ENCODE results near the gene AP3B1. TPM values are rescaled to one million over a fixed set of nuclear protein-coding genes. Genes with fewer than 3 reads are reported as not detected.

The AP3B1 gene
- polyA plus RNA-seq, 1 of the 3 experiments (the other 2 are of a cell fraction), result 18.0 TPM

DNA sequence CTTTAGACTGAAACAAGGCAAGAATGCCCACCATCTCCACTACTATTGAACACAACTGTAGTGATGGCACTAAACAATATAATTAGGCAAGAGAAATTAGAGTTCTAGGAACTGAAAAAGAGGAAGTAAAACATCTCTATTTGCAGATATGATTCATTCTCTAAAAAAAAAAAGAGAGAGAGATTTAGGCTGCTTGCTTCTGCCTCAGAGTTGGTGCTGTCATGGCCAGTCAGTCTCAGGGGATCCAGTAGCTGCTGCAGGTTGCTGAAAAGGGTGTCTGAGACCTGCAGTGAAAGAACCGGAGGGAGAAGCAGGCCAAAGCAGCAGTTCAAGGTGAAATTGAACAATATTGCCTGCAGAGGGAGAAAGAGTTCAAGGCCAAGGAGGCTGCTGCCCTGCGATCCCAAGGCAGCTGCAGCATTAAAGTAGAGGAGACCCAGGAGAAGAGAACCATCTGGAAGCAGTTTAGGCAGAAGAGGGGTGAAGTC, 72.5 kb downstream of the AP3B1 start:
- WGBS (ENCODE audit: low lambda C conversion rate), result 86% methylated on average over 2 of the region's 2 CpGs
- Histone ChIP-seq H3K9me2 (no peaks in the 10 kb centered on the region), H3K9me3 (no peaks in the 10 kb centered on the region), H3K4me3 (ENCODE audit: low read depth in 2 of 2, low read length in 1 of 2) (no peak overlapping the region; a peak in 1 of 4 replicates), H3F3A (replicated peaks; ENCODE audit: insufficient read depth) (peaks cover 15% of the 10 kb centered on the region), H3K36me3 (replicated peaks in 1 of 2; ENCODE audit: control insufficient read depth in 1 of 2, insufficient read depth in 2 of 2, low read length in 1 of 2) (peaks cover 39 to 77% of the 10 kb centered on the region in 2 experiments), H3K27ac (ENCODE audit: low read depth in 2 of 2, low read length in 1 of 2) (no peak overlapping the region), H3K4me1 (ENCODE audit: control insufficient read depth in 1 of 2, insufficient read depth in 2 of 2, low read depth in 1 of 2, low read length in 1 of 2) (no peaks in the 10 kb centered on the region; a peak in 1 of 4 replicates), H2AFZ (ENCODE audit: low read depth) (no peak overlapping the region), H3K9ac (no peak overlapping the region), H3K79me2 (ENCODE audit: insufficient read depth) (peaks cover 19% of the 10 kb centered on the region), H3K4me2 (no peak overlapping the region), H4K20me1 (ENCODE audit: insufficient read depth) (no peaks in the 10 kb centered on the region), H3K27me3 (ENCODE audit: insufficient read depth) (no peaks in the 10 kb centered on the region)
- ChIA-PET POLR2A (no interaction called here), CTCF (no interaction called here)
- TF ChIP-seq EP300 (IDR thresholded peaks at IDR 0.05; ENCODE audit: borderline replicate concordance in 1 of 2, low read depth in 1 of 2, low read length in 1 of 2), result no peak
- TF ChIP-seq RCOR1 (IDR thresholded peaks at IDR 0.05; ENCODE audit: low read length), result no peak
- TF ChIP-seq CHD2 (IDR thresholded peaks at IDR 0.05; ENCODE audit: low read length, partially characterized antibody), result no peak
- TF ChIP-seq SMC3 (IDR thresholded peaks at IDR 0.05; ENCODE audit: low read depth, low read length), result no peak
- TF ChIP-seq YY1 (IDR thresholded peaks at IDR 0.05; ENCODE audit: low read depth), result no peak
- no peak for TF ChIP-seq JUND (IDR thresholded peaks at IDR 0.05)
- TF ChIP-seq TCF12 (IDR thresholded peaks at IDR 0.05), result no peak
- TF ChIP-seq, protein P1, sequence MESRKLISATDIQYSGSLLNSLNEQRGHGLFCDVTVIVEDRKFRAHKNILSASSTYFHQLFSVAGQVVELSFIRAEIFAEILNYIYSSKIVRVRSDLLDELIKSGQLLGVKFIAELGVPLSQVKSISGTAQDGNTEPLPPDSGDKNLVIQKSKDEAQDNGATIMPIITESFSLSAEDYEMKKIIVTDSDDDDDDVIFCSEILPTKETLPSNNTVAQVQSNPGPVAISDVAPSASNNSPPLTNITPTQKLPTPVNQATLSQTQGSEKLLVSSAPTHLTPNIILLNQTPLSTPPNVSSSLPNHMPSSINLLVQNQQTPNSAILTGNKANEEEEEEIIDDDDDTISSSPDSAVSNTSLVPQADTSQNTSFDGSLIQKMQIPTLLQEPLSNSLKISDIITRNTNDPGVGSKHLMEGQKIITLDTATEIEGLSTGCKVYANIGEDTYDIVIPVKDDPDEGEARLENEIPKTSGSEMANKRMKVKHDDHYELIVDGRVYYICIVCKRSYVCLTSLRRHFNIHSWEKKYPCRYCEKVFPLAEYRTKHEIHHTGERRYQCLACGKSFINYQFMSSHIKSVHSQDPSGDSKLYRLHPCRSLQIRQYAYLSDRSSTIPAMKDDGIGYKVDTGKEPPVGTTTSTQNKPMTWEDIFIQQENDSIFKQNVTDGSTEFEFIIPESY (IDR thresholded peaks at IDR 0.05; ENCODE audit: borderline replicate concordance, low read depth), result no peak
- TF ChIP-seq, protein P2, sequence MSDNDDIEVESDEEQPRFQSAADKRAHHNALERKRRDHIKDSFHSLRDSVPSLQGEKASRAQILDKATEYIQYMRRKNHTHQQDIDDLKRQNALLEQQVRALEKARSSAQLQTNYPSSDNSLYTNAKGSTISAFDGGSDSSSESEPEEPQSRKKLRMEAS (IDR thresholded peaks at IDR 0.05; ENCODE audit: low read depth), result no peak
- no peak for TF ChIP-seq RXRA (IDR thresholded peaks at IDR 0.05; ENCODE audit: borderline replicate concordance, low read depth)
- no peak for TF ChIP-seq FOXM1 (IDR thresholded peaks at IDR 0.05; ENCODE audit: low read depth)
- no peak for TF ChIP-seq POLR2AphosphoS5 (IDR thresholded peaks at IDR 0.05; ENCODE audit: low read depth, low read length)
- TF ChIP-seq FOSL2 (IDR thresholded peaks at IDR 0.05; ENCODE audit: borderline replicate concordance, low read depth), result no peak
- TF ChIP-seq, protein P3, sequence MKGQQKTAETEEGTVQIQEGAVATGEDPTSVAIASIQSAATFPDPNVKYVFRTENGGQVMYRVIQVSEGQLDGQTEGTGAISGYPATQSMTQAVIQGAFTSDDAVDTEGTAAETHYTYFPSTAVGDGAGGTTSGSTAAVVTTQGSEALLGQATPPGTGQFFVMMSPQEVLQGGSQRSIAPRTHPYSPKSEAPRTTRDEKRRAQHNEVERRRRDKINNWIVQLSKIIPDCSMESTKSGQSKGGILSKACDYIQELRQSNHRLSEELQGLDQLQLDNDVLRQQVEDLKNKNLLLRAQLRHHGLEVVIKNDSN (IDR thresholded peaks at IDR 0.05; ENCODE audit: borderline replicate concordance, low read depth), result no peak
- DNase-seq, result no peak

DNA sequence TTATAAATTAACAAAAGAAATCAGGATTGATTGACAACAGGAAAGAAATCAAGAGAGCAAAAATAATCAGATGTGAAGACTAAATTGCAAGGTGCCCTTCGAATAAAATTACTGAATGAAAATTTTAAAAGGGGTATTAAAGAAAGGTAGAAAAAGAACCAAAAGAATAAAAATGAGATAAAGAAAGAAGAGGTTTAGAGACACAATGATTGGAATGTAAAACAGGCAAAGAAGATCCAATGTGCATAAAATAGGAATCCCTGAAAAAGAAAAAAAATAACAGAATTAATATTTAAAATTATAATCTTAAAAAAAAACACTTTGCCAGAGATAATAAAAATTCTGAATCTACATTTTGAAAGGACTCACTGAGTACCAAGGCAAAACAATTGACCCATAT, 73.0 kb downstream of the AP3B1 start:
- no peaks in the 10 kb centered on the region; a peak in 1 of 4 replicates for H3K4me1 ChIP-seq (ENCODE audit: control insufficient read depth in 1 of 2, insufficient read depth in 2 of 2, low read depth in 1 of 2, low read length in 1 of 2)
- peaks cover 19% of the 10 kb centered on the region for H3F3A ChIP-seq (replicated peaks; ENCODE audit: insufficient read depth)
- TF ChIP-seq, protein P2 (IDR thresholded peaks at IDR 0.05; ENCODE audit: low read depth), result no peak
- TF ChIP-seq MXI1 (IDR thresholded peaks at IDR 0.05; ENCODE audit: low read depth, low read length), result no peak
- TF ChIP-seq, protein P4, sequence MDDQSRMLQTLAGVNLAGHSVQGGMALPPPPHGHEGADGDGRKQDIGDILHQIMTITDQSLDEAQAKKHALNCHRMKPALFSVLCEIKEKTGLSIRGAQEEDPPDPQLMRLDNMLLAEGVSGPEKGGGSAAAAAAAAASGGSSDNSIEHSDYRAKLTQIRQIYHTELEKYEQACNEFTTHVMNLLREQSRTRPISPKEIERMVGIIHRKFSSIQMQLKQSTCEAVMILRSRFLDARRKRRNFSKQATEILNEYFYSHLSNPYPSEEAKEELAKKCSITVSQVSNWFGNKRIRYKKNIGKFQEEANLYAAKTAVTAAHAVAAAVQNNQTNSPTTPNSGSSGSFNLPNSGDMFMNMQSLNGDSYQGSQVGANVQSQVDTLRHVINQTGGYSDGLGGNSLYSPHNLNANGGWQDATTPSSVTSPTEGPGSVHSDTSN (IDR thresholded peaks at IDR 0.05), result no peak
- no peak for TF ChIP-seq RCOR1 (IDR thresholded peaks at IDR 0.05; ENCODE audit: low read length)
- TF ChIP-seq, protein P5, sequence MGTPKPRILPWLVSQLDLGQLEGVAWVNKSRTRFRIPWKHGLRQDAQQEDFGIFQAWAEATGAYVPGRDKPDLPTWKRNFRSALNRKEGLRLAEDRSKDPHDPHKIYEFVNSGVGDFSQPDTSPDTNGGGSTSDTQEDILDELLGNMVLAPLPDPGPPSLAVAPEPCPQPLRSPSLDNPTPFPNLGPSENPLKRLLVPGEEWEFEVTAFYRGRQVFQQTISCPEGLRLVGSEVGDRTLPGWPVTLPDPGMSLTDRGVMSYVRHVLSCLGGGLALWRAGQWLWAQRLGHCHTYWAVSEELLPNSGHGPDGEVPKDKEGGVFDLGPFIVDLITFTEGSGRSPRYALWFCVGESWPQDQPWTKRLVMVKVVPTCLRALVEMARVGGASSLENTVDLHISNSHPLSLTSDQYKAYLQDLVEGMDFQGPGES (IDR thresholded peaks at IDR 0.05; ENCODE audit: low read depth, low read length), result no peak
- TF ChIP-seq, protein P6, sequence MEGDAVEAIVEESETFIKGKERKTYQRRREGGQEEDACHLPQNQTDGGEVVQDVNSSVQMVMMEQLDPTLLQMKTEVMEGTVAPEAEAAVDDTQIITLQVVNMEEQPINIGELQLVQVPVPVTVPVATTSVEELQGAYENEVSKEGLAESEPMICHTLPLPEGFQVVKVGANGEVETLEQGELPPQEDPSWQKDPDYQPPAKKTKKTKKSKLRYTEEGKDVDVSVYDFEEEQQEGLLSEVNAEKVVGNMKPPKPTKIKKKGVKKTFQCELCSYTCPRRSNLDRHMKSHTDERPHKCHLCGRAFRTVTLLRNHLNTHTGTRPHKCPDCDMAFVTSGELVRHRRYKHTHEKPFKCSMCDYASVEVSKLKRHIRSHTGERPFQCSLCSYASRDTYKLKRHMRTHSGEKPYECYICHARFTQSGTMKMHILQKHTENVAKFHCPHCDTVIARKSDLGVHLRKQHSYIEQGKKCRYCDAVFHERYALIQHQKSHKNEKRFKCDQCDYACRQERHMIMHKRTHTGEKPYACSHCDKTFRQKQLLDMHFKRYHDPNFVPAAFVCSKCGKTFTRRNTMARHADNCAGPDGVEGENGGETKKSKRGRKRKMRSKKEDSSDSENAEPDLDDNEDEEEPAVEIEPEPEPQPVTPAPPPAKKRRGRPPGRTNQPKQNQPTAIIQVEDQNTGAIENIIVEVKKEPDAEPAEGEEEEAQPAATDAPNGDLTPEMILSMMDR (IDR thresholded peaks at IDR 0.05), result no peak
- no peak for TF ChIP-seq JUND (IDR thresholded peaks at IDR 0.05)
- no peak for TF ChIP-seq POLR2AphosphoS5 (IDR thresholded peaks at IDR 0.05; ENCODE audit: low read depth, low read length)
- no peak for TF ChIP-seq SMC3 (IDR thresholded peaks at IDR 0.05; ENCODE audit: low read depth, low read length)
- TF ChIP-seq RAD21 (IDR thresholded peaks at IDR 0.05; ENCODE audit: low read length), result no peak
- TF ChIP-seq RXRA (IDR thresholded peaks at IDR 0.05; ENCODE audit: borderline replicate concordance, low read depth), result no peak
- TF ChIP-seq EZH2phosphoT487 (IDR thresholded peaks at IDR 0.05; ENCODE audit: borderline replicate concordance, low read depth), result no peak
- no peak for TF ChIP-seq FOSL2 (IDR thresholded peaks at IDR 0.05; ENCODE audit: borderline replicate concordance, low read depth)

More for the DNA sequence above, 73.0 kb downstream of the AP3B1 start:
- H3K9me2 ChIP-seq, result no peaks in the 10 kb centered on the region
- no peaks in the 10 kb centered on the region for H4K20me1 ChIP-seq (ENCODE audit: insufficient read depth)
- H3K9ac ChIP-seq, result no peak overlapping the region
- no peaks in the 10 kb centered on the region for H3K9me3 ChIP-seq
- no peak for DNase-seq
- CTCF ChIA-PET, result no interaction called here
- H2AFZ ChIP-seq (ENCODE audit: low read depth), result no peak overlapping the region
- H3K36me3 ChIP-seq (replicated peaks in 1 of 2; ENCODE audit: control insufficient read depth in 1 of 2, insufficient read depth in 2 of 2, low read length in 1 of 2), result peaks cover 39 to 77% of the 10 kb centered on the region in 2 experiments
- H3K27me3 ChIP-seq (ENCODE audit: insufficient read depth), result no peaks in the 10 kb centered on the region
- no peak overlapping the region for H3K4me3 ChIP-seq (ENCODE audit: low read depth in 2 of 2, low read length in 1 of 2)
- no peak overlapping the region for H3K27ac ChIP-seq (ENCODE audit: low read depth in 2 of 2, low read length in 1 of 2)
- peaks cover 16% of the 10 kb centered on the region; the same call in 1 of the 2 replicates for H3K79me2 ChIP-seq (ENCODE audit: insufficient read depth)
- no peak overlapping the region for H3K4me2 ChIP-seq
- POLR2A ChIA-PET, result no interaction called here
- 94% methylated on average over 1 of the region's 1 CpG for WGBS (ENCODE audit: low lambda C conversion rate)
